ENCODE results near the gene RTCA. TPM values are rescaled to one million over a fixed set of nuclear protein-coding genes. Genes with fewer than 3 reads are reported as not detected.

The RTCA gene
- 21.5 to 24.2 TPM (median 22.4 TPM) in 5 replicates for total RNA-seq (2022; extraction: Qiagen RNA extraction; ENCODE audit: low read depth)

DNA sequence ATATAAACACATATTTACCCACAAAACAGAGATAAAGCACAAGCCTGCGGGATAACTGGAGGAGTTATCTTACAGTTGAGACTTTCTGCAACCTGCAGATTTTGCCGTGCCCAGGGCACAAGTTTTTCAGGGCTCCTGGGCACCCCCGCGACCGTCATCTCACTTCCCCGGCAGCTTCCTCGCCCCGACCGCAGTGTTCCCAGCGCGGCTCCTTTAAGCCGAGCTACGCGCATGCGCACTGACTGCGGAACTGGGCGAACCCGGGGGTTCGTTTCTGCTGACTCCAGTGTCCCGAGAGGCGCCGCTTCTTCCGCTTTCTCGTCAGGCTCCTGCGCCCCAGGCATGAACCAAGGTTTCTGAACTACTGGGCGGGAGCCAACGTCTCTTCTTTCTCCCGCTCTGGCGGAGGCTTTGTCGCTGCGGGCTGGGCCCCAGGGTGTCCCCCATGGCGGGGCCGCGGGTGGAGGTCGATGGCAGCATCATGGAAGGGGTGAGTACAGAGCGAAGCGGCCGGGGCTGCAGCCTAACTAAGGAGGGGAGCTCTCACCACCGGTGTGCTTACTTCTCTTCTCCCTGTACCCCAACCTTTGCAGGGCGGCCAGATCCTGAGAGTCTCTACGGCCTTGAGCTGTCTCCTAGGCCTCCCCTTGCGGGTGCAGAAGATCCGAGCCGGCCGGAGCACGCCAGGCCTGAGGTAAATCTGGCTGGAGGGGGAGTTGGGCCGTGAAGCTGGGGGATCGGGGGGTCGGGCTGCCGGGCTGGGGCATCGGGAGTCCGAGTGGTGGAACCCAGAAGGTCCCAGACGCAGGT, at the start of gene RTCA:
RTCA (plus strand) TSS at position 286 of the 810 bp plus-strand sequence; CDS start at position 446, 160 bp downstream.

DNA sequence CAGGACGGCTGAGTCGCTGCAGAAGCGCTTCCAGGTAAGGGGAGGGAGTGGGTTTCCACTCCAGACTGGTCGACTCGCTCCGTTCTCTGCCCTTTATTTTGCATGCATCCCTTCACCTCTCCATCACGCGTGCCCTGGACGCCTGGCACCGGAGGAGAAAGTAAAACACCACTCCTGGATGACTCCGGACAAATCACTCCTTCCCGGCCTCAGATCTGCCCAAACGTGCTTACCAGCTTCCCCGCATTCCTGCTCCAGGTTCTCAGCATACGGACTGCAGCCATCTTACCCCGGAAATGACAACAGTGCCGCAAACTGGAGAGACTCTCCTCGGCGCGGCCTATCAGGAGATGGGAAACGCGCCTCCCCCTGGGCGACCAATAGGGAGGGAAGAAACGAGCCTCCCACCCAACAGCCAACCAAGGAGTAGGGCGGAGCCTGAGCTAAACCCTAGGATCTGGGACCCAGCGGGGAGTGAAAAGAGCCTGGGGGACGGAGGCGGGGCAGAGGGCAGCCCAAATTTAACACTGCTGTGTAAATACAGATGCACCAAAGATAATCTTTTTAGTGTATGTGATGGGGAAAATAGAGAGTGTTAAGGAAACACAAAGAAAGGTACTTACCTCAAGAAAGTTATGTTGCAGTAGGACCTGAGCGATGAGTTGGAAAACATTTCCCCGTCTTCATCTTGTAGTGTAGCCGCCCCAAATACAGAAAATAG, 16.3 kb upstream of the RTCA start, which contains the start of gene DBT:
DBT (minus strand) TSS at position 298 of the 721 bp plus-strand sequence; CDS start at position 284, 14 bp downstream.

Other genes with a start within 250 kb of the RTCA start
- gene SASS6, start 133.3 kb upstream of the RTCA start, total RNA-seq (2022; extraction: Qiagen RNA extraction; ENCODE audit: low read depth) = 2.6 to 5.0 TPM (median 3.7 TPM) in 5 replicates
- 4.2 to 7.3 TPM (median 7.1 TPM) in 5 replicates for gene TRMT13, start 133.1 kb upstream of the RTCA start, total RNA-seq (2022; extraction: Qiagen RNA extraction; ENCODE audit: low read depth)
- gene LRRC39, start 88.0 kb upstream of the RTCA start, total RNA-seq (2022; extraction: Qiagen RNA extraction; ENCODE audit: low read depth) = 0.10 TPM in 1 of 5 replicates, not detected in the others
- gene DBT, start 16.4 kb upstream of the RTCA start, total RNA-seq (2022; extraction: Qiagen RNA extraction; ENCODE audit: low read depth) = 3.3 to 4.0 TPM (median 3.7 TPM) in 5 replicates
- gene CDC14A, start 86.3 kb downstream of the RTCA start, total RNA-seq (2022; extraction: Qiagen RNA extraction; ENCODE audit: low read depth) = 2.2 to 3.3 TPM (median 2.8 TPM) in 5 replicates

Data from A549 treated with GW870086 at 1 μM for 4 hours (cell line).